ENCODE measurements around the gene DGKI.
"Not testable (repeated sequence)": the region's sequence is repeated elsewhere in the genome, so short reads cannot be mapped to it uniquely, and the experiment has no call there.

The DGKI gene

GRCh38 chr7:137728426-137728825 is 118.3 kb downstream of the DGKI start:
- no peak for DNase-seq

- DNase-seq, result no peak
Observed at GRCh38 chr7:137727413-137727812, 119.4 kb downstream of the DGKI start.

- DNase-seq, result no peak
Observed at GRCh38 chr7:137718355-137718754, 128.4 kb downstream of the DGKI start.

GRCh38 chr7:137717811-137718271 is 128.9 kb downstream of the DGKI start:
- no peak for DNase-seq

GRCh38 chr7:137717045-137717444 is 129.7 kb downstream of the DGKI start:
- no peak for DNase-seq

- DNase-seq, result no peak
Observed at GRCh38 chr7:137716061-137716460, 130.7 kb downstream of the DGKI start.

- DNase-seq, result no peak
Observed at GRCh38 chr7:137715533-137715932, 131.2 kb downstream of the DGKI start.

- DNase-seq, result no peak
Observed at GRCh38 chr7:137715121-137715520, 131.7 kb downstream of the DGKI start.

- not testable (repeated sequence) for DNase-seq
Observed at GRCh38 chr7:137706330-137706729, 140.4 kb downstream of the DGKI start.

GRCh38 chr7:137704723-137705122 is 142.1 kb downstream of the DGKI start:
- no peak for DNase-seq

GRCh38 chr7:137703291-137704010 is 143.3 kb downstream of the DGKI start:
- no peak for DNase-seq

GRCh38 chr7:137696988-137697387 is 149.8 kb downstream of the DGKI start:
- DNase-seq, result no peak

GRCh38 chr7:137696376-137696775 is 150.4 kb downstream of the DGKI start:
- no peak for DNase-seq

GRCh38 chr7:137695942-137696341 is 150.8 kb downstream of the DGKI start:
- no peak for DNase-seq

- no peak for DNase-seq
Observed at GRCh38 chr7:137695494-137695893, 151.3 kb downstream of the DGKI start.

GRCh38 chr7:137694405-137694804 is 152.4 kb downstream of the DGKI start:
- no peak for DNase-seq

GRCh38 chr7:137692399-137692798 is 154.4 kb downstream of the DGKI start:
- no peak for DNase-seq

- no peak for DNase-seq
Observed at GRCh38 chr7:137691566-137691965, 155.2 kb downstream of the DGKI start.

- no peak for DNase-seq
Observed at GRCh38 chr7:137690635-137691034, 156.1 kb downstream of the DGKI start.

- no peak for DNase-seq
Observed at GRCh38 chr7:137689761-137690160, 157.0 kb downstream of the DGKI start.

- no peak for DNase-seq
Observed at GRCh38 chr7:137687556-137688265, 159.1 kb downstream of the DGKI start.

GRCh38 chr7:137685433-137686164 is 161.2 kb downstream of the DGKI start:
- DNase-seq, result no peak

GRCh38 chr7:137684776-137685175 is 162.0 kb downstream of the DGKI start:
- DNase-seq, result no peak

- no peak for DNase-seq
Observed at GRCh38 chr7:137684316-137684715, 162.5 kb downstream of the DGKI start.
